ENCODE results near the gene SS18L1.

- TF ChIP-seq, protein P1, sequence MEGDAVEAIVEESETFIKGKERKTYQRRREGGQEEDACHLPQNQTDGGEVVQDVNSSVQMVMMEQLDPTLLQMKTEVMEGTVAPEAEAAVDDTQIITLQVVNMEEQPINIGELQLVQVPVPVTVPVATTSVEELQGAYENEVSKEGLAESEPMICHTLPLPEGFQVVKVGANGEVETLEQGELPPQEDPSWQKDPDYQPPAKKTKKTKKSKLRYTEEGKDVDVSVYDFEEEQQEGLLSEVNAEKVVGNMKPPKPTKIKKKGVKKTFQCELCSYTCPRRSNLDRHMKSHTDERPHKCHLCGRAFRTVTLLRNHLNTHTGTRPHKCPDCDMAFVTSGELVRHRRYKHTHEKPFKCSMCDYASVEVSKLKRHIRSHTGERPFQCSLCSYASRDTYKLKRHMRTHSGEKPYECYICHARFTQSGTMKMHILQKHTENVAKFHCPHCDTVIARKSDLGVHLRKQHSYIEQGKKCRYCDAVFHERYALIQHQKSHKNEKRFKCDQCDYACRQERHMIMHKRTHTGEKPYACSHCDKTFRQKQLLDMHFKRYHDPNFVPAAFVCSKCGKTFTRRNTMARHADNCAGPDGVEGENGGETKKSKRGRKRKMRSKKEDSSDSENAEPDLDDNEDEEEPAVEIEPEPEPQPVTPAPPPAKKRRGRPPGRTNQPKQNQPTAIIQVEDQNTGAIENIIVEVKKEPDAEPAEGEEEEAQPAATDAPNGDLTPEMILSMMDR (IDR thresholded peaks at IDR 0.05; ENCODE audit: insufficient read depth, low read depth, low read length) = no peak
- no peak for TF ChIP-seq EZH2 (IDR thresholded peaks at IDR 0.05; ENCODE audit: insufficient read depth, low read length)
These were observed 6.7 kb downstream of the SS18L1 start for GRCh38 chr20:62150310-62150575.

Data from astrocyte (in vitro differentiated cells and primary cell).